GM03348 (cell line): ENCODE measurements around the gene SEMG2.

Source experiments
- DNase-seq: peaks from one replicate; pipeline ENCODE4 v3.0.0; 2012; ENCODE audit warnings: low spot score

The SEMG2 gene

DNA sequence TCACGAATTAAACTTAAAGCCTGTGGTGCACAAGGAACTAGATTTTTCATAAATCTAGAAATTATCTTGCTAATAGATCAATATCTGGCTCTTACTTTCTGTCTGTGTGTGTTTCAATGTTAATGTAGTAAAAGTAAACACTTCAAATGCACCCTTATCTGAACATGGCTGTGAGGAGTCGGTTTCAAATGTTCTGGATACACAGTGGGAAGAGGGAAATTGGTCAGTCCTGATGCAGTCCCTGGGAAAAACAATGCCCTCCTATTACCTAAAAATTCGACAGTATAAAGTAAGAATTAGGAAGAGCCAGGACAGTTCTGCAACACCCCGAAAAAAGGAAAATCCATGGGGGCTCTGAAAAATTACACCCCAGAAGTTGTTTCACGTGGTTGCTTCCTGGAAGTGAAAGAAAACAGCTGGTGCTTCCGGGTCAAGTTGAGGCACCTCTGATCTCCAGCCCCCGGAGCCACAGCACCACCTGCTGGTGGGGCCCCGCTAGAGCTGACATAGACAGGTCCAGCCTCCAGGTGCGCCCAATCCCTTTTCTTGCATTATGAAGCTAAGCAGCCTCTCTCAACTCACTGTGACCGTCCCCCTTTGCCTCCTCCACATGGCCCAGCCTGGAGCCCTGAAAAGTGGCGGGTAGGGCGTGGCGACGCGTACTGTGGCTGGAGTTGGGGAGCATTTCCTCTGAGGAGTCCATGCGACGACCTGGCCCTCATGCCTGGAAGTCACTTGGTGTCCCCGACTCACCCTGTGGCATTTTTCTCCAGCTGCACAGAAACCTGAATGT lies 8.3 kb downstream of the SEMG2 start:
- peak; percentile 13 for DNase-seq

GRCh38 chr20:45230631-45231030 lies 9.5 kb downstream of the SEMG2 start:
- DNase-seq = no peak

- DNase-seq = no peak
Measured at GRCh38 chr20:45235995-45236394, 14.8 kb downstream of the SEMG2 start.

DNA sequence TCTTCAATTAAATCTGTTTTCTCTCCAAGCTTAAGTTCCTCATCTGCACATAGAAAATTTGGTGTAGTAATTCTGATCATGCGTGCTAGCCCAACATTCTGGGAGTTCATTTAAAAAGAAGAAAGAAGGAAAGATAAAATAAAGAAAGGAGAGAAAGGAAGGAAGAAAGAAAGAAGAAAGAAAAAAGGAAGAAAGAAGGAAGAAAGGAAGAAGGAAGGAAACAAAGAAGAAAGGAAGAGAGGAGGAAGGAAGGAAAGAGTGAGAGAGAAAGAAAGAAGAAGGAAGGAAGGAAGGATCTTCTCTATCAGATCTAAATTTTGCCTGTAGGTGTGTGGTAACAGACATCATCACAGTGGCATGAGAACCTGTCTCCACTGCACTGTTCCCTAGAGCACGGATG lies 17.0 kb downstream of the SEMG2 start:
- no peak for DNase-seq

DNA sequence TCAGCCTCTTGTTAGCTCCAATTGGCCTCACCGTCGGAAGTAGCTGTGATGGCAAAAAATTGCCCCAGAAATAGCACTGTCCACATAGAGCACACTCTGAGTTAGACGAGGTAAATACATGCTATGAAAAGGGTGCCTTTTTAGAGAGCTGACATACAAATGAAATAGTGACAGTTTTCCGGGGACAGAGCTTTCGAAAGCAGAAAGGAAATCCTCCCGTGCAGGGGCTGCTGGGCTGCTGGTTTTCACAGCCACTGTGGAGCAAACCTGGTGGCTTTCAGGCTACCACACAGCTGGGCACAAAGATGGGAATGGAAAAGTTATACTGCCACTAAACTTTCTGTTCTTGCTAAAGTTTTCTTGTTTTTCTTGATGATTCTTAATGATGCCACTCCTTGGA lies 24.9 kb downstream of the SEMG2 start:
- no peak for DNase-seq

GRCh38 chr20:45247865-45248264 lies 26.7 kb downstream of the SEMG2 start:
- no peak for DNase-seq

GRCh38 chr20:45248609-45249008 lies 27.4 kb downstream of the SEMG2 start:
- no peak for DNase-seq

- DNase-seq = no peak
Measured at GRCh38 chr20:45251884-45252560, 30.8 kb downstream of the SEMG2 start.

- DNase-seq = no peak
Measured at GRCh38 chr20:45253261-45253660, 32.1 kb downstream of the SEMG2 start.

GRCh38 chr20:45254383-45255262 lies 33.5 kb downstream of the SEMG2 start, which contains the start of gene SLPI:
SLPI (minus strand) TSS chr20:45254564; CDS start chr20:45254543, 21 bp downstream.
- peak; percentile 59 for DNase-seq

DNA sequence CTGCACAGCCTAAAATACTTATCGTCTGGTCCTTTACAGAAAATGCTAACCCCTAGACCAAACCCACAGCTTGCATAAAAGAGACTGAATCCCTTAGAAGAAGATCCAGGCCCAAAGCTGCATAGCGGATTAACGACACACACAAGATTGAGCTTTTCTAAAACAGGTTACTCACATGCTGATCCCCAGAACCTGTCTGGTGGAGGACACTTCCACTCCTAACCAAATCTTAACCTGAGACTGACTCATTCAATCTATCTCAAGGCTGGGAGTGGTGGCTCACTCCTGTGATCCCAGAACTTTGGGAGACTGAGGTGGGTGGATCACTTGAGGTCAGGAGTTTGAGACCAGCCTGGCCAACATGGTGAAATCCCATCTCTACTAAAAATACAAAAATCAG lies 36.0 kb downstream of the SEMG2 start:
- no peak for DNase-seq

DNA sequence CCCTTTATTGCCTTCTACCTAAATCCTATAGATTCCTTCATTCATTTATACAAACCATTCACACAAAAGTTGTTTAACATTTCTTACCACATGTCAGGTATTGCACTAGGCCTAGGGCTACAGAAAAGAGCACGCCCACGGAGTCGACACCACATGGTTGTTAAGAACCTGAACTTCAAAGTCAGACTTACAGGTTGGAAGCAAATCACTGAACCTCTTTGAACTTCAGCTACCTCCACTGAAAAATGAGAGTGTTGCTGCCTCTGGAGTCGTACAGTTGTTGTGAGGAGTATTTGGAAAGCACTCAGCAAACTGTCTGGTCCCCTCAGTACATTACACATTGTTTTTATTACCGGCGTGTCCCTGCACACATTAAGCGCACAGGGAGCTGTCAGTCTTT lies 36.5 kb downstream of the SEMG2 start:
- DNase-seq = no peak

GRCh38 chr20:45258259-45258658 lies 37.1 kb downstream of the SEMG2 start:
- no peak for DNase-seq

- DNase-seq = no peak
Measured at GRCh38 chr20:45258664-45259063, 37.5 kb downstream of the SEMG2 start.

- DNase-seq = no peak
Measured at GRCh38 chr20:45263556-45264266, 42.5 kb downstream of the SEMG2 start.

DNA sequence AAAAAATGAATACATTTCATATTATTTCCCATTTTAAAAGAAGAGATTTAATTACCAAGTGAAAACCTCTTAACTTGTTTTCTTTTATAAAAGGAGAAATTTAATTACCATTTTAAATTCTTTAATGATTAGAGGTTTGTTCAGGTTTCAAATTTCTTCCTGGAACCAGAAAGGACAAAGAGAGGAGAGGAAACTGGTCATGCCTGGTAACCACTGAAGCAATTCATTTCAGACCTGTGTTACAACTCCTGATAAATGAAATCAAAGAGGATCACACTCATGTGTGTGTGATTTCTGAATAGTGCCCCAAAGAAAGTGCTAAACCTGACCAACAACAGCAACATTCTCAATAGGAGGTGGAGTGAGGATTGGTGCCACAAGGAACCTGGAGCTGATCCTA lies 45.8 kb downstream of the SEMG2 start:
- DNase-seq = no peak

DNA sequence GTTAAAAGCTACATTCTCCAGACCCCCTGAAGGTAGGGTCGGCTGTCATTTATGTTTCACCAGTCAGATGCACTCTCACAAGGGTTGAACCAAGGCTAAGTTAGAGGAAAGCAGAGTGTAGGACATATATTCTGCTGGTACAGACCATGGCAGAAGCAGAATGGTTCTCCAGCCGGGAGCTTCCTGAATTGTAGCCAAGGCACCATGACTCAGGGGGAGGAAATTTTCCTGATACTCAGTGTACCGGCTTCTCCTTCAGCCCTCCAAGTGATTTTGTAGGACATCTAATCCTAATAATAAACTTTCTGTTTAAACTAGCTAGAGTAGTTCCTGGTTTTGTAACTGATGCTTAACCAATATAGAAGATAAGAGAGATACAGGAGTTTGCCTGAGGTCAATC lies 47.4 kb downstream of the SEMG2 start:
- DNase-seq = no peak

- DNase-seq = no peak
Measured at GRCh38 chr20:45269056-45269455, 47.9 kb downstream of the SEMG2 start.

- no peak for DNase-seq
Measured at GRCh38 chr20:45269754-45270270, 48.6 kb downstream of the SEMG2 start.
